Endothelial cell (in vitro differentiated cells): ENCODE results near the gene NXF1. TPM values are rescaled to one million over a fixed set of nuclear protein-coding genes. Genes with fewer than 3 reads are reported as not detected.
A peak's percentile ranks its signal among the peaks of the same experiment; 100 is the strongest.

ENCODE experiments used
- DNase-seq: peaks from one replicate; pipeline ENCODE4 v3.0.0; 2021; ENCODE audit warnings: low spot score
- H3K27ac Mint-ChIP-seq: one replicate; pipeline ENCODE4 v1.8.0; 2021; ENCODE audit warnings: mixed read lengths, inconsistent platforms; ENCODE audit not compliant: unreplicated experiment
- H3K27me3 Mint-ChIP-seq: one replicate; pipeline ENCODE4 v1.8.0; 2021; ENCODE audit warnings: mild to moderate bottlenecking, moderate library complexity, mixed read lengths, inconsistent platforms; ENCODE audit not compliant: unreplicated experiment
- H3K36me3 Mint-ChIP-seq: one replicate; pipeline ENCODE4 v1.8.0; 2021; ENCODE audit warnings: mild to moderate bottlenecking, low read depth, mixed read lengths, inconsistent platforms; ENCODE audit not compliant: unreplicated experiment
- H3K4me1 Mint-ChIP-seq: one replicate; pipeline ENCODE4 v1.8.0; 2021; ENCODE audit warnings: mild to moderate bottlenecking, mixed read lengths, inconsistent platforms; ENCODE audit not compliant: unreplicated experiment
- H3K4me3 Mint-ChIP-seq: one replicate; pipeline ENCODE4 v1.8.0; 2021; ENCODE audit warnings: mild to moderate bottlenecking, mixed read lengths, inconsistent platforms; ENCODE audit not compliant: unreplicated experiment
- H3K9me3 Mint-ChIP-seq: one replicate; pipeline ENCODE4 v1.8.0; 2021; ENCODE audit warnings: mixed read lengths, inconsistent platforms; ENCODE audit not compliant: unreplicated experiment
- microRNA-seq: library from miRNA; unstranded; fragments of <30 nt; microRNA quantifications from one replicate; pipeline ENCODE4, GENCODE V29; 2020; ENCODE audit not compliant: unreplicated experiment
- total RNA-seq: library from RNA; stranded (reverse); fragmentation: NEBNext Ultra II Directional; extraction: Animal tissue kit (Norgen Biotek cat#: 25700); gene quantifications from one replicate; pipeline ENCODE4 v1.2.1, GENCODE V29; 2021; ENCODE audit not compliant: unreplicated experiment
- TF ChIP-seq, protein P1 (sequence below): fragments of 200-600 bp; sonication (generic); IDR thresholded peaks from one replicate; pipeline ENCODE4 v1.5.0; 2021; ENCODE audit warnings: antibody characterized with exemption; ENCODE audit not compliant: unreplicated experiment

Gene NXF1
- total RNA-seq, 1 donor from 2014 or later = 50.8 TPM

DNA sequence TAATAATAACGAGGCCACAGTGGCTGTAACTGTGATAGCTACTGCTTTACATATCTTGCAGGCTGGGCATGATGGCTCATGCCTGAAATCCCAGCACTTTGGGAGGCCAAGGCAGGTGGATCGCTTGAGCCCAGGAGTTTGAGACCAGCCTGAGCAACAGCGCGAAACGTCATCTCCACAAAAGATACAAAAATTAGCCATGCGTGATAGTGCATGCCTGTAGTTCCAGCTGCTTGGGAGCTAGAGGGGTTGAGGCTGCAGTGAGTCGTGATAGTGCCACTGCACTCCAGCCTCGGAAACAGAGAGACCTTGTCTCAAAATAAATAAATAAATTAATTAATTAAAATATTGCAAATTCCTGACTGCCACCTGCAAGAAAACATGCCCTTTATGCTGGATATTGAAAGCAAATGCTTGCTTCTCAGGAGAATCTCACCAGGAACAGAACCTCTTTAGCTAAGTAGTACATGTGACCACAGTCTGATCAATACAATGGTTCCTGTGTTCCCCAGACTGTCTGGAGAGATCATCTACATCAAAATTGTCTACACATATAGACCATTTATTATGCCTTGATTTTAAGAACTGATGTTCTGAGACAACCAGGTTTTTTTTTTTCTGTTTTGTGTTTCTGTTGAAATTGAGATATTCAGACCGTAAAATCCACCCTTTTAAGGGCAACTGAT, 57.6 kb downstream of the NXF1 start:
- H3K9me3 Mint-ChIP-seq = no peaks in the 10 kb centered on the region
- H3K4me1 Mint-ChIP-seq = no peaks in the 10 kb centered on the region
- TF ChIP-seq, protein P1, sequence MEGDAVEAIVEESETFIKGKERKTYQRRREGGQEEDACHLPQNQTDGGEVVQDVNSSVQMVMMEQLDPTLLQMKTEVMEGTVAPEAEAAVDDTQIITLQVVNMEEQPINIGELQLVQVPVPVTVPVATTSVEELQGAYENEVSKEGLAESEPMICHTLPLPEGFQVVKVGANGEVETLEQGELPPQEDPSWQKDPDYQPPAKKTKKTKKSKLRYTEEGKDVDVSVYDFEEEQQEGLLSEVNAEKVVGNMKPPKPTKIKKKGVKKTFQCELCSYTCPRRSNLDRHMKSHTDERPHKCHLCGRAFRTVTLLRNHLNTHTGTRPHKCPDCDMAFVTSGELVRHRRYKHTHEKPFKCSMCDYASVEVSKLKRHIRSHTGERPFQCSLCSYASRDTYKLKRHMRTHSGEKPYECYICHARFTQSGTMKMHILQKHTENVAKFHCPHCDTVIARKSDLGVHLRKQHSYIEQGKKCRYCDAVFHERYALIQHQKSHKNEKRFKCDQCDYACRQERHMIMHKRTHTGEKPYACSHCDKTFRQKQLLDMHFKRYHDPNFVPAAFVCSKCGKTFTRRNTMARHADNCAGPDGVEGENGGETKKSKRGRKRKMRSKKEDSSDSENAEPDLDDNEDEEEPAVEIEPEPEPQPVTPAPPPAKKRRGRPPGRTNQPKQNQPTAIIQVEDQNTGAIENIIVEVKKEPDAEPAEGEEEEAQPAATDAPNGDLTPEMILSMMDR = no peak
- no peak overlapping the region for H3K27ac Mint-ChIP-seq
- no peak for DNase-seq
- no peak overlapping the region for H3K4me3 Mint-ChIP-seq
- peaks cover 4% of the 10 kb centered on the region for H3K36me3 Mint-ChIP-seq
- H3K27me3 Mint-ChIP-seq = no peaks in the 10 kb centered on the region

Small RNAs within 50 kb of the gene (microRNA-seq; reads per million reads assigned to microRNA genes)
- gene MIR6514 = 1.7 reads per million, percentile 25 among the genes with 10 or more reads in this experiment
- 0.21 reads per million for gene MIR6748

Other genes with a start within 250 kb of the NXF1 start
- 1,951 TPM for gene EEF1G, start 231.5 kb downstream of the NXF1 start, total RNA-seq
- gene TUT1, start 213.9 kb downstream of the NXF1 start, total RNA-seq = 21.2 TPM
- gene MTA2, start 203.6 kb downstream of the NXF1 start, total RNA-seq = 157 TPM
- gene EML3, start 192.7 kb downstream of the NXF1 start, total RNA-seq = 98.6 TPM
- 2.1 TPM for gene ROM1, start 192.2 kb downstream of the NXF1 start, total RNA-seq
- 32.8 TPM for gene B3GAT3, start 183.5 kb downstream of the NXF1 start, total RNA-seq
- gene GANAB, start 158.8 kb downstream of the NXF1 start, total RNA-seq = 383 TPM
- gene INTS5, start 152.1 kb downstream of the NXF1 start, total RNA-seq = 24.8 TPM
- gene C11orf98, start 140.2 kb downstream of the NXF1 start, total RNA-seq = 60.1 TPM
- gene CSKMT, start 140.1 kb downstream of the NXF1 start, total RNA-seq = 8.7 TPM
- 4.7 TPM for gene UQCC3, start 133.8 kb downstream of the NXF1 start, total RNA-seq
- gene LBHD1, start 133.2 kb downstream of the NXF1 start, total RNA-seq = 11.2 TPM
- 137 TPM for gene UBXN1, start 126.4 kb downstream of the NXF1 start, total RNA-seq
- gene LRRN4CL, start 115.9 kb downstream of the NXF1 start, total RNA-seq = 0.44 TPM
- 53.6 TPM for gene BSCL2, start 98.0 kb downstream of the NXF1 start, total RNA-seq
- 1.1 TPM for gene GNG3, start 97.8 kb downstream of the NXF1 start, total RNA-seq
- gene HNRNPUL2, start 78.0 kb downstream of the NXF1 start, total RNA-seq = 43.6 TPM
- 38.1 TPM for gene TTC9C, start 77.0 kb downstream of the NXF1 start, total RNA-seq
- 12.7 TPM for gene ZBTB3, start 51.3 kb downstream of the NXF1 start, total RNA-seq
- gene POLR2G, start 43.9 kb downstream of the NXF1 start, total RNA-seq = 93.6 TPM
- gene TAF6L, start 34.0 kb downstream of the NXF1 start, total RNA-seq = 31.0 TPM
- 26.7 TPM for gene TMEM179B, start 18.0 kb downstream of the NXF1 start, total RNA-seq
- gene TMEM223, start 13.4 kb downstream of the NXF1 start, total RNA-seq = 13.9 TPM
- gene STX5, start 26.6 kb upstream of the NXF1 start, total RNA-seq = 37.9 TPM
- not detected for gene TEX54, start 27.4 kb upstream of the NXF1 start, total RNA-seq
- 42.2 TPM for gene WDR74, start 34.1 kb upstream of the NXF1 start, total RNA-seq
- 147 TPM for gene SLC3A2, start 75.5 kb upstream of the NXF1 start, total RNA-seq
- not detected for gene CHRM1, start 115.9 kb upstream of the NXF1 start, total RNA-seq
- not detected for gene SLC22A6, start 179.5 kb upstream of the NXF1 start, total RNA-seq
- not detected for gene SLC22A8, start 210.4 kb upstream of the NXF1 start, total RNA-seq